CD4-positive, alpha-beta T cell treated with Interferon gamma for 1 hour (primary cell): ENCODE data around the gene MARS1.
A peak's percentile ranks its signal among the peaks of the same experiment; 100 is the strongest.

Source experiments
- DNase-seq: peaks from one replicate; pipeline ENCODE4 v3.0.0-alpha.2; 2020

MARS1 gene

GRCh38 chr12:57459055-57459749, 28.7 kb upstream of the MARS1 start:
- peak; percentile 94 for DNase-seq

- no peak for DNase-seq
Observed at GRCh38 chr12:57459750-57460467, 28.0 kb upstream of the MARS1 start, which contains the start of gene GLI1. TSS of gene GLI1 (plus strand) at chr12:57459785. CDS start at chr12:57463692, 3,907 bp downstream.

GRCh38 chr12:57460468-57460784, 27.4 kb upstream of the MARS1 start:
- no peak for DNase-seq

- no peak for DNase-seq
Observed at GRCh38 chr12:57460841-57461275, 27.0 kb upstream of the MARS1 start.

GRCh38 chr12:57461276-57461916, 26.5 kb upstream of the MARS1 start:
- DNase-seq, result peak; percentile 63

- DNase-seq, result no peak
Observed at GRCh38 chr12:57461917-57462250, 26.0 kb upstream of the MARS1 start.

- DNase-seq, result peak; percentile 88
Observed at GRCh38 chr12:57462251-57462911, 25.5 kb upstream of the MARS1 start.

GRCh38 chr12:57462912-57463253, 25.0 kb upstream of the MARS1 start:
- DNase-seq, result no peak

- no peak for DNase-seq
Observed at GRCh38 chr12:57464569-57464968, 23.3 kb upstream of the MARS1 start.

- no peak for DNase-seq
Observed at GRCh38 chr12:57465030-57465746, 22.7 kb upstream of the MARS1 start.

GRCh38 chr12:57465747-57466505, 21.9 kb upstream of the MARS1 start:
- DNase-seq, result no peak

- no peak for DNase-seq
Observed at GRCh38 chr12:57467212-57467874, 20.5 kb upstream of the MARS1 start.

- DNase-seq, result no peak
Observed at GRCh38 chr12:57467915-57468314, 20.0 kb upstream of the MARS1 start.

GRCh38 chr12:57469296-57470164, 18.3 kb upstream of the MARS1 start:
- no peak for DNase-seq

- no peak for DNase-seq
Observed at GRCh38 chr12:57470286-57470969, 17.4 kb upstream of the MARS1 start.

GRCh38 chr12:57470970-57471656, 16.8 kb upstream of the MARS1 start:
- DNase-seq, result no peak

- no peak for DNase-seq
Observed at GRCh38 chr12:57471661-57472060, 16.2 kb upstream of the MARS1 start.

GRCh38 chr12:57472391-57472790, 15.5 kb upstream of the MARS1 start:
- no peak for DNase-seq

GRCh38 chr12:57473392-57473791, 14.5 kb upstream of the MARS1 start:
- DNase-seq, result no peak
